ENCODE measurements around the gene SELE.

DNA sequence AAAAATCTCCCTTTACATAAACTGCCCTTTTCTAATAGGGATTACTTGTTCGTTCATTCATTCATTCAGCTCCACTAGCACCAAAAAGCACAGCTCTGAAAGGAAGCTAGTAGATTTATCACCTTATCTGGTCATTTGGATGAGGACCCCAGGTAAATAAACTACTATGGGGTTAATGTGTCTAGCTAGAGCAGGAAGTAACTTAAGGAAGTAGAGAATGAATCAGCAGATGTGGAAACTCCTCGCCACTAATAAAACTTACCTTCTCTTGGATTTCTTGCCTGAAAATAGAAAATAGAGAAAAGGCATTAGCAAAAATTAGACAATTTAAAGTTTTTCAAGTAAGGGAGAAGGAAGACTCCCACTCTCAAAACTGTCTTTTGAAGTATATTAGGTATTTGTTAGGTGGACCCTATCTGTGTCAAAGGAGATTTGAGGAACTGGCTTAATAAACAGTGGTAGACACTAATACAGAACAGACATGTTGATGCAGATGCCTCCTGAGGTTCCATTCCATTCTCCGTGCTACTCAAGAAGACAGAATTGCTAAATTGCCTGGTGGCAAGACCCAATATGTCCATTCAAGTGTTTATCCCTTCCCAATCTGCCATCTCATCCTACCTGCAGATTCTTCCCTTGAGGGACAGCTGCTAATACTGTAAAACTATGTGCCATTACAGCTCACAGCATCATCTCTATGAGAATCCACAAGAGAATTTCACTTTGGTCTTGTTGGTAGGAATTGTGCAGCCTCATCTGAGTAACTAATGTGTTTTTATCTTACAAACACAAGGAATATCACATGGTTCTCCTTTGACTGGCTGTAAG lies 37.4 kb downstream of the SELE start:
- TF ChIP-seq, protein P1, sequence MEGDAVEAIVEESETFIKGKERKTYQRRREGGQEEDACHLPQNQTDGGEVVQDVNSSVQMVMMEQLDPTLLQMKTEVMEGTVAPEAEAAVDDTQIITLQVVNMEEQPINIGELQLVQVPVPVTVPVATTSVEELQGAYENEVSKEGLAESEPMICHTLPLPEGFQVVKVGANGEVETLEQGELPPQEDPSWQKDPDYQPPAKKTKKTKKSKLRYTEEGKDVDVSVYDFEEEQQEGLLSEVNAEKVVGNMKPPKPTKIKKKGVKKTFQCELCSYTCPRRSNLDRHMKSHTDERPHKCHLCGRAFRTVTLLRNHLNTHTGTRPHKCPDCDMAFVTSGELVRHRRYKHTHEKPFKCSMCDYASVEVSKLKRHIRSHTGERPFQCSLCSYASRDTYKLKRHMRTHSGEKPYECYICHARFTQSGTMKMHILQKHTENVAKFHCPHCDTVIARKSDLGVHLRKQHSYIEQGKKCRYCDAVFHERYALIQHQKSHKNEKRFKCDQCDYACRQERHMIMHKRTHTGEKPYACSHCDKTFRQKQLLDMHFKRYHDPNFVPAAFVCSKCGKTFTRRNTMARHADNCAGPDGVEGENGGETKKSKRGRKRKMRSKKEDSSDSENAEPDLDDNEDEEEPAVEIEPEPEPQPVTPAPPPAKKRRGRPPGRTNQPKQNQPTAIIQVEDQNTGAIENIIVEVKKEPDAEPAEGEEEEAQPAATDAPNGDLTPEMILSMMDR (conservative IDR thresholded peaks at IDR 0.05 in 1 of 2, IDR thresholded peaks at IDR 0.05 in 1 of 2; ENCODE audit: low read depth in 1 of 2, low read length in 2 of 2), result no peak
- TF ChIP-seq EZH2 (IDR thresholded peaks at IDR 0.05; ENCODE audit: low read length, missing control alignments), result no peak
